A549 (cell line): ENCODE measurements around the gene MGMT. TPM values are rescaled to one million over a fixed set of nuclear protein-coding genes. Genes with fewer than 3 reads are reported as not detected.

ENCODE experiments used
- ATAC-seq, 2 experiments: fragments of 200-7000 bp in 1 of 2; fragments of >200 bp in 1 of 2; cut with Nextera tagmentation in 1 of 2; cut with Tn5 transposase in 1 of 2; 3 replicates each; pipeline versions ENCODE4 v1.8.0 to v1.9.1; 2018 to 2020; ENCODE audit warnings: mild to moderate bottlenecking in 1 of 2, moderate library complexity in 1 of 2
- CTCF ChIA-PET: fragments of 300-600 bp; sonication (Branson Sonifier 250); formaldehyde crosslinking; extraction: SDS; loops from one replicate; lab custom pipeline; 2021; ENCODE audit warnings: antibody characterized with exemption, inconsistent platforms; lab: Yijun Ruan, JAX
- POLR2A ChIA-PET: fragments of 350-600 bp; formaldehyde crosslinking; extraction: SDS; loops from one replicate; lab custom pipeline; 2021; ENCODE audit warnings: antibody characterized with exemption, inconsistent platforms; lab: Yijun Ruan, JAX
- DNase-seq, 2 experiments: peaks; one replicate each; pipeline versions ENCODE4 v3.0.0 to v3.0.0-alpha.2; 2011 to 2016; ENCODE audit warnings: low read depth in 1 of 2, low spot score in 1 of 2
- FAIRE-seq: peaks from 2 replicates; lab custom pipeline; 2011; peaks lifted over from hg19 to GRCh38; lab: Jason Lieb, UNC
- H3K27ac ChIP-seq, 2 experiments: fragments of >200 bp; sonication (Bioruptor Twin); formaldehyde crosslinking; 3 replicates each; pipeline ENCODE4 v1.5.1; 2016 to 2017
- H3K4me1 ChIP-seq: fragments of >200 bp; sonication (Bioruptor Twin); formaldehyde crosslinking; 3 replicates; pipeline ENCODE4 v1.6.1; 2016
- H3K4me2 ChIP-seq: fragments of >200 bp; sonication (Bioruptor Twin); formaldehyde crosslinking; 3 replicates; pipeline ENCODE4 v1.6.1; 2016
- H3K4me3 ChIP-seq: fragments of >200 bp; sonication (Bioruptor Twin); formaldehyde crosslinking; 3 replicates; pipeline ENCODE4 v1.5.1; 2016
- H3K9me3 ChIP-seq: fragments of >200 bp; sonication (Bioruptor Twin); formaldehyde crosslinking; 3 replicates; pipeline ENCODE4 v1.6.1; 2016
- CBX2 ChIP-seq: fragments of 200-600 bp; sonication (generic); IDR thresholded peaks from 2 replicates; pipeline ENCODE4 v1.6.1; 2016; ENCODE audit warnings: low read depth, mild to moderate bottlenecking, borderline replicate concordance
- EHF ChIP-seq: fragments of 250-450 bp; sonication (Bioruptor Pico); IDR thresholded peaks from 2 replicates; pipeline ENCODE4 v1.5.0; 2020; ENCODE audit warnings: mild to moderate bottlenecking
- EP300 ChIP-seq, 2 experiments: fragments of >200 bp; sonication (Bioruptor Twin); formaldehyde crosslinking; IDR thresholded peaks; 2 replicates in 1 of 2; 3 replicates in 1 of 2; pipeline ENCODE4 v1.6.1; 2016 to 2017
- HEYL ChIP-seq: fragments of 250-450 bp; sonication (Bioruptor Pico); IDR thresholded peaks from 2 replicates; pipeline ENCODE4 v1.8.0; 2021; ENCODE audit warnings: mild to moderate bottlenecking, moderate library complexity
- HOXB13 ChIP-seq: fragments of 250-450 bp; sonication (Bioruptor Pico); IDR thresholded peaks from 2 replicates; pipeline ENCODE4 v1.5.0; 2020; ENCODE audit warnings: low read depth, mild to moderate bottlenecking, moderate library complexity
- JUN ChIP-seq, 2 experiments: fragments of >200 bp; sonication (Bioruptor Twin); formaldehyde crosslinking; IDR thresholded peaks; 2 replicates in 1 of 2; 3 replicates in 1 of 2; pipeline ENCODE4 v1.6.1; 2016 to 2017
- JUNB ChIP-seq: fragments of >200 bp; sonication (Bioruptor Twin); formaldehyde crosslinking; IDR thresholded peaks from 2 replicates; pipeline ENCODE4 v1.6.1; 2016
- KDM1A ChIP-seq: fragments of 200-600 bp; sonication (generic); IDR thresholded peaks from 2 replicates; pipeline ENCODE4 v1.6.1; 2016; ENCODE audit warnings: low read depth, mild to moderate bottlenecking
- KDM5A ChIP-seq: fragments of 200-600 bp; sonication (generic); IDR thresholded peaks from 2 replicates; pipeline ENCODE4 v1.6.1; 2016; ENCODE audit warnings: antibody characterized with exemption, mild to moderate bottlenecking
- MAFK ChIP-seq: fragments of 450-650 bp; IDR thresholded peaks from 2 replicates; pipeline ENCODE4 v1.6.1; 2014; ENCODE audit not compliant: partially characterized antibody
- MYC ChIP-seq: IDR thresholded peaks from 2 replicates; pipeline ENCODE4 v1.6.1; 2012; ENCODE audit warnings: mild to moderate bottlenecking, inconsistent platforms, low read length, improper control_type of control experiment, borderline replicate concordance
- RFX5 ChIP-seq: fragments of 450-650 bp; IDR thresholded peaks from 2 replicates; pipeline ENCODE4 v1.7.1; 2014; ENCODE audit warnings: antibody characterized with exemption, mild to moderate bottlenecking, moderate library complexity
- TFCP2L1 ChIP-seq: fragments of 250-450 bp; sonication (Bioruptor Pico); IDR thresholded peaks from 2 replicates; pipeline ENCODE4 v1.5.0; 2021; ENCODE audit warnings: mild to moderate bottlenecking
- ZFP36 ChIP-seq: fragments of 450-650 bp; IDR thresholded peaks from 2 replicates; pipeline ENCODE4 v1.6.1; 2014; ENCODE audit warnings: borderline replicate concordance; ENCODE audit not compliant: partially characterized antibody
- WGBS: methylation state at CpG from one replicate; pipeline ENCODE4 v1.1.6; 2017; ENCODE audit errors: missing lambda C conversion rate; 5-methylcytosine and 5-hydroxymethylcytosine counted together
- polyA plus RNA-seq, 4 experiments: library from polyadenylated mRNA; depleted of rRNA in 3 of 4; stranded (reverse); fragments of >200 nt; fragmentation: RNase III in 1 of 4; extraction: RNeasy Plus Mini Kit Qiagen cat#74134 plus additional on column Dnase treatment in 1 of 4; gene quantifications; 2 replicates in 3 of 4; 3 replicates in 1 of 4; pipeline ENCODE4 v1.2.3, GENCODE V29; 2011 to 2017
- TF ChIP-seq, protein P1 (sequence below): fragments of 250-450 bp; sonication (Bioruptor Pico); IDR thresholded peaks from 2 replicates; pipeline ENCODE4 v1.5.0; 2021; ENCODE audit warnings: mild to moderate bottlenecking, moderate library complexity, borderline replicate concordance
- TF ChIP-seq, protein P2 (sequence below): IDR thresholded peaks from 2 replicates; pipeline ENCODE4 v1.6.1; 2012
- TF ChIP-seq, protein P3 (sequence below): fragments of 450-650 bp; IDR thresholded peaks from 2 replicates; pipeline ENCODE4 v1.6.1; 2014; ENCODE audit warnings: antibody characterized with exemption
- TF ChIP-seq, protein P4 (sequence below): IDR thresholded peaks from 2 replicates; pipeline ENCODE4 v1.6.1; 2012; ENCODE audit warnings: low read depth, borderline replicate concordance

MGMT gene
- polyA plus RNA-seq, 2 of the 4 experiments (the other 2 are of a cell fraction) = 4.9 to 5.2 TPM

DNA sequence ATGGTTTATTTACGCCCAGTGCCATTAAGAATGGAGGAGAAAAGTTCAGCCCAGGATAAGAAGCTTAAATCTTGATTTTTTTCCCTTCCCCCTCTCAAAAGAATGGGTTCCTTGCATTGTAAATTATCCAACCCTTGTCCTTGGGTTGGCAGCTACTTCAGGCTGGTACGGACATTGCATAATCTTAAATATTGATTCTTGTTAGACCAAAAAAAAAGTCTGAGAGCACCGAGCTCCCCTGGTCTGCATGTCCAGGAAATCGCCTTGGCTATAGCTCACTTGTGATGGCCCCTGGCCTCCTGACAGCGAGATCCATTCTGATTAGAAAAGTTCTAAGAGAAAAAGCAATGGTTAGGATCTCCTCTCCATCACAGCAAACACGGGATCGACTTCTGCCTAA is 345.4 kb downstream of the MGMT start (continued):
- TF ChIP-seq CBX2 = no peak
- TF ChIP-seq, protein P1, sequence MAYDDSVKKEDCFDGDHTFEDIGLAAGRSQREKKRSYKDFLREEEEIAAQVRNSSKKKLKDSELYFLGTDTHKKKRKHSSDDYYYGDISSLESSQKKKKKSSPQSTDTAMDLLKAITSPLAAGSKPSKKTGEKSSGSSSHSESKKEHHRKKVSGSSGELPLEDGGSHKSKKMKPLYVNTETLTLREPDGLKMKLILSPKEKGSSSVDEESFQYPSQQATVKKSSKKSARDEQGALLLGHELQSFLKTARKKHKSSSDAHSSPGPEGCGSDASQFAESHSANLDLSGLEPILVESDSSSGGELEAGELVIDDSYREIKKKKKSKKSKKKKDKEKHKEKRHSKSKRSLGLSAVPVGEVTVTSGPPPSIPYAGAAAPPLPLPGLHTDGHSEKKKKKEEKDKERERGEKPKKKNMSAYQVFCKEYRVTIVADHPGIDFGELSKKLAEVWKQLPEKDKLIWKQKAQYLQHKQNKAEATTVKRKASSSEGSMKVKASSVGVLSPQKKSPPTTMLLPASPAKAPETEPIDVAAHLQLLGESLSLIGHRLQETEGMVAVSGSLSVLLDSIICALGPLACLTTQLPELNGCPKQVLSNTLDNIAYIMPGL = no peak

DNA sequence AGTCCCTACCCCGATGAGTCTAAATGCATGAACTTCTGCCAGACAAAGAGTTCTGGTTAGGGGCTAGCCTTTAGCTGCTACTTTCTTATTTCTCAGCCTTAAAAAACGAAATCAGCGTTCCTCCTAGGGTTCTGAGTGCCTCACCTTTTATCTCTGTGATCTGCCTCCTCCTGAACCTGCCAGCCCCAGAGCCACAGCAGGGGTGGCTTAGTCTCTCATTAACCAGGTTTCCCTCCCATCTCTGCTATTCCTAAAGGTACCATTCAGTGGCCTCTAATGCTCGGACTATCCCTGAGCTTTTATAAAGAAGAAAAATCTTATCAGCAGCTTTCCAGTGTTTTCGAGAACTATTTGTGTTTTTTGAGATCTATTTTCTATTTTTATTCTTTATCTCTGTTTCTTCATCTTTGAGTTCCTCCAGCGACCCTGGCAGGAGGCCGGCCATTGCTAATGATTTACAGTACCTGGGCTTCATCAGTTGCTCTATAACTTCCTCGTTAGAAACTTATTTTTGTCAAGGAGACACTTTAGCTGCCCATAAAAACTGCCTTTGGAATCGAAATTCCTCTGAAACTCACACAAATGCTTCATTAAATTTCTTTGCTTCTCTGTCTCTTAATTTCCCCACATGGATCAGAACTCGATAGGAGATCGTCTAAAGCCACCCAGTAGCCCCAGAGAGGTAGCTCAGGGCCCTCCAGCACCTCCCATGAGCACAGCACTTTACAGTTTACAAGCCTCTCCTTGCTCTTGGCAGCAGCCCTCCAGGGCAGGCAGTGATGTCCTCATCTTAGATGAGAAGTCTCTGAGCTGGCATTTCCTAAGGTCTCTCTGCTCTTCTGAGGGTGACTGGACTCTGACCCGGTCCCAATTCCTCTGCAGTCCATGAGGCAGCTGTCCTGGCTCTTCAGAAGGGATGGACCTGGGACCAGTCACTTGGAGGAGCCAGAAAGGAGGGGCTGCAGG is 347.9 kb downstream of the MGMT start:
- WGBS = 3% methylated on average over 12 of the region's 12 CpGs

DNA sequence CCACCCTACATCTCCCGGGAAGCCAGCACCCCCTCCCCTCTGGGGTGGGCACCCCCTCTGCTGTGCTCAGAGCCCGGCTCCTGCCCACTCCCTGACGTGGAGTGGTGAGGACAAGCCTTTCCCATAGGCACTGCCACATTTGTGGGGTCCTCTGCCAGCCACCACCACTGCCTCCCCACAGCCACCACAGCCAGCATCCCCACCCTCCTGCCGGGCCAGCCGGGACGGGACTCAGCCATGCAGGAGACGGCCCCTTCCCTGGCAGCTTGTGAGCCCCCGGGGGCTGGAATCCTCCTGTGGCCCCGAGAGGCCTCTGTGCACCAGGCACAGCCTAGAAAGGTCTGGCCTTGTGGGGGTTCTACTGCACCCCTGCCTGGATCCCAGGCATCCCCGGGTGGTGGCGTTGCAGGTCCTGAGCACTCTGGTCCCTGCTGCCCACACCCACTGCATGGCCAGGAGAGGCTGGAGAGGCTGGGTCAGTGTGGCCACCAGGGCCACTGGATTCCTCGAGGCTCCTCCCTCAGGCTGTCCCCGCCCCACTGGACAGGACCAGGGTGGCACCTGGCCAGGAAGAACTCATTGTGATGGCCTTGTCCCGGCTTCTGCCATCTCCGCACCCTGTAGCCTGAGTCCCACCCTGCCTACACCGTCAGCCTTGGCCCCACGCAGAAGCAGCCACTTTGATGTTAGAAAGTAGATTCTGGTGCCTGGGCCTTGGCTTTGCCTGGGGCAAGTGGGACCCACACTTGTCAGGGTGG is 349.0 kb downstream of the MGMT start:
- H3K9me3 ChIP-seq = no peaks in the 10 kb centered on the region
- no peak overlapping the region for H3K4me3 ChIP-seq
- CTCF ChIA-PET = no interaction called here
- DNase-seq (no peak), FAIRE-seq (no peak), ATAC-seq (no peak)
- 16% methylated on average over 9 of the region's 17 CpGs for WGBS
- H3K4me1 ChIP-seq = no peaks in the 10 kb centered on the region
- H3K4me2 ChIP-seq = no peak overlapping the region
- no peak overlapping the region for H3K27ac ChIP-seq
- POLR2A ChIA-PET = no interaction called here
- TF ChIP-seq MAFK (no peak), EP300 (IDR thresholded peaks at IDR 0.05) (no peak), JUN (IDR thresholded peaks at IDR 0.05) (no peak), HOXB13 (CRISPR knock-in tag) (no peak), ZFP36 (no peak), TFCP2L1 (CRISPR knock-in tag) (no peak), KDM5A (no peak), KDM1A (no peak)
- TF ChIP-seq, protein P2, sequence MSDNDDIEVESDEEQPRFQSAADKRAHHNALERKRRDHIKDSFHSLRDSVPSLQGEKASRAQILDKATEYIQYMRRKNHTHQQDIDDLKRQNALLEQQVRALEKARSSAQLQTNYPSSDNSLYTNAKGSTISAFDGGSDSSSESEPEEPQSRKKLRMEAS = no peak

More for the DNA sequence above, 347.9 kb downstream of the MGMT start:
- H3K27ac ChIP-seq = no peak overlapping the region
- ATAC-seq = no peak
- no peak overlapping the region for H3K4me2 ChIP-seq
- H3K4me1 ChIP-seq = no peaks in the 10 kb centered on the region
- H3K9me3 ChIP-seq = no peaks in the 10 kb centered on the region
- no peak for DNase-seq
- no peak for TF ChIP-seq HEYL (CRISPR knock-in tag)
- no peak for TF ChIP-seq KDM5A
- TF ChIP-seq HOXB13 (CRISPR knock-in tag) = no peak
- TF ChIP-seq, protein P3, sequence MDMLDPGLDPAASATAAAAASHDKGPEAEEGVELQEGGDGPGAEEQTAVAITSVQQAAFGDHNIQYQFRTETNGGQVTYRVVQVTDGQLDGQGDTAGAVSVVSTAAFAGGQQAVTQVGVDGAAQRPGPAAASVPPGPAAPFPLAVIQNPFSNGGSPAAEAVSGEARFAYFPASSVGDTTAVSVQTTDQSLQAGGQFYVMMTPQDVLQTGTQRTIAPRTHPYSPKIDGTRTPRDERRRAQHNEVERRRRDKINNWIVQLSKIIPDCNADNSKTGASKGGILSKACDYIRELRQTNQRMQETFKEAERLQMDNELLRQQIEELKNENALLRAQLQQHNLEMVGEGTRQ = no peak
- no peak for TF ChIP-seq EHF (CRISPR knock-in tag)
- TF ChIP-seq MYC = no peak
- TF ChIP-seq, protein P4, sequence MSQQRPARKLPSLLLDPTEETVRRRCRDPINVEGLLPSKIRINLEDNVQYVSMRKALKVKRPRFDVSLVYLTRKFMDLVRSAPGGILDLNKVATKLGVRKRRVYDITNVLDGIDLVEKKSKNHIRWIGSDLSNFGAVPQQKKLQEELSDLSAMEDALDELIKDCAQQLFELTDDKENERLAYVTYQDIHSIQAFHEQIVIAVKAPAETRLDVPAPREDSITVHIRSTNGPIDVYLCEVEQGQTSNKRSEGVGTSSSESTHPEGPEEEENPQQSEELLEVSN = no peak
- no peak for TF ChIP-seq JUNB
- TF ChIP-seq RFX5 = no peak
- TF ChIP-seq, all 56 proteins: peak for 0
- no peak overlapping the region for H3K4me3 ChIP-seq
- POLR2A ChIA-PET = no interaction called here
- CTCF ChIA-PET = no interaction called here
- no peak for FAIRE-seq
